ENCODE data around the gene GPATCH4.

GPATCH4 gene

GRCh38 chr1:156547982-156548381 is 53.3 kb downstream of the GPATCH4 start:
- no peak for DNase-seq (ENCODE audit: low read depth in 2 of 2)

- DNase-seq (ENCODE audit: low read depth in 2 of 2): no peak
These were observed 53.8 kb downstream of the GPATCH4 start for GRCh38 chr1:156547434-156547833.

- no peak for DNase-seq (ENCODE audit: low read depth in 2 of 2)
These were observed 55.0 kb downstream of the GPATCH4 start for GRCh38 chr1:156546267-156546666.

- no peak for DNase-seq (ENCODE audit: low read depth in 2 of 2)
These were observed 56.6 kb downstream of the GPATCH4 start for GRCh38 chr1:156544592-156545102.

All from stimulated activated CD4-positive, alpha-beta T cell treated with anti-CD3 and anti-CD28 coated beads, Interleukin-15, amount 100 ng/mL, for 48 hours (primary cell).